ENCODE results near the gene GDA.

The GDA gene

DNA sequence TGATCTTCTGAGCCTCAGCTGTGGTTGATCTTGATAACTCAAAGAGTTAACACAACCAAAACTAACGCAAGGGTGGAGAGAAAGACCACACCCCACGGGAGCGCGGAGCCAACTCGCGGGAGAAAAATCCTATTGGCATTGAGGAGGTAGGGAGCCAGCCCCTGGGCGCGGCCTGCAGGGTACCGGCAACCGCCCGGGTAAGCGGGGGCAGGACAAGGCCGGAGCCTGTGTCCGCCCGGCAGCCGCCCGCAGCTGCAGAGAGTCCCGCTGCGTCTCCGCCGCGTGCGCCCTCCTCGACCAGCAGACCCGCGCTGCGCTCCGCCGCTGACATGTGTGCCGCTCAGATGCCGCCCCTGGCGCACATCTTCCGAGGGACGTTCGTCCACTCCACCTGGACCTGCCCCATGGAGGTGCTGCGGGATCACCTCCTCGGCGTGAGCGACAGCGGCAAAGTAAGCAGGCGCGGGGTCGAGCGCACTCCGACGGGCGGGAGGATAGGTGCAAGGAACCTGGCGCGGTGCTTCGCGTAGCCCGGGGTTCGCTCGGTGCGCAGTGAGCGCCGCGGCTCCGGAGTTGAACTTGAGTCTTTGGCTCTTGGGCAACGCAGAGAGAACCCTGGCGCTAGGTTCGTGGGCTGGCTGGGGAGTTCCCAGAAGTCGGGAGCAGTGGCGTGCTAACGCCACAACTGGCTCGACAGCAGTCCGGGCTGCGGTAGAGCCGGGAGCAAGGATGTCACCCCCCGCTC lies at the start of gene GDA:
Gene GDA, plus strand, starts transcription at position 210 of the 745 bp plus-strand sequence. Its CDS starts 120 bp downstream, at position 330.
- DNase-seq (ENCODE audit: low read depth in 4 of 4, low spot score in 1 of 4) = no peak

DNA sequence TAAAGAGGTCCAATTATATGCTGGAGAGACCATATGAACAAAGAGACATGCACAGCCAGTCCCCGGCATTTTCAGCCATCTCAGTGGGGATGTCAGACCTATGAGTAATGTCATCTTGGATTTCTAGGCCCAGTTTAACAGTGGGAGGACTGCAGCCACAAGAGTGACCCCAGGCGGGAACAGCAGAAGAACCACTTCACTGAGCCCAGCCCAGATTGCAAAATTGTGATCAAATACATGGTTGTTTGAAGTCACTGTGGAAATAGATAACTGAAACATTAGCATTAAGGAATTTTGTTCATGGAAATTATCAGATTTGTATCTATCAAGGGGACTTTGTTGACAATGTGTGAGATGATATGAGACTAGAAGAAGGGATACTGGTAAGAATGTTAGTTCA lies 46.7 kb upstream of the GDA start:
- DNase-seq (ENCODE audit: low read depth in 4 of 4, low spot score in 1 of 4) = no peak

DNA sequence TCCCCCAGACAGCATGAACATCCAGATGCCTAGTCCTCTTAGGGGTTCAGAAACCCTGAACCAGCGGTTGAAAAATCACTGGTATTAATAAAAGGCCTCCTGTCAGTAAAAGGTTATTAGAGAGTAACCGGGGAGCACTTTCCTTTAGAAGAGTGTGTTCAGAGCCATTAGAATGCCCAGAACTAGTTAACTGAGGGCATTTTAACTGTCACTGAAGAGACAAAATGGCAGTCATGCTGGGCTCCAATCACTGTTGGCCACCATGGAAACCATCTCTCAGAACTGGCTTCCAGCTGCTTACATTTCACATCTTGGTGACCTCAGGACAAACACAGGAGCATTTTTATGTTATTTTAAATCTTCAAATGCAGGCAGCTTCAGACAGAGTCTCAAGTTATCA lies 36.2 kb upstream of the GDA start:
- DNase-seq (ENCODE audit: low read depth in 4 of 4, low spot score in 1 of 4) = no peak

DNA sequence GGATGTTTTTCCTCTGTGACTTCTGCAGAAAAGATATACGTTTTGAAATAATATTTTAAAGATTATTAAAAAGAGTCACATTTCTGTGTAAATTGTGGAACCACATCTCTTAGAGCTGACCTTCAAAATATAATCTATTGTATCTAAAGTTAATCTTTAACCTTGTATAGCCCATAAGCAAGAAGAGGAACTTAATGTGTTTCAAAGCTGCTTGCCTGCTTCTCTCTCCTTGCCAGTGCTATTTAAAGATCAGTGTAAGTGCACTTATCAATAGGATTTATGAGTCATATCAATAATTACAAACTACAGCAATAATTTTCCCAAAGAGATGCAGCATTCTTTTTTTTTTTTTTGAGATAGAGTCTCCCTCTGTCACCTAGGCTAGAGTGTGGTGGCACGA lies 29.4 kb upstream of the GDA start:
- no peak for DNase-seq (ENCODE audit: low read depth in 4 of 4, low spot score in 1 of 4)

DNA sequence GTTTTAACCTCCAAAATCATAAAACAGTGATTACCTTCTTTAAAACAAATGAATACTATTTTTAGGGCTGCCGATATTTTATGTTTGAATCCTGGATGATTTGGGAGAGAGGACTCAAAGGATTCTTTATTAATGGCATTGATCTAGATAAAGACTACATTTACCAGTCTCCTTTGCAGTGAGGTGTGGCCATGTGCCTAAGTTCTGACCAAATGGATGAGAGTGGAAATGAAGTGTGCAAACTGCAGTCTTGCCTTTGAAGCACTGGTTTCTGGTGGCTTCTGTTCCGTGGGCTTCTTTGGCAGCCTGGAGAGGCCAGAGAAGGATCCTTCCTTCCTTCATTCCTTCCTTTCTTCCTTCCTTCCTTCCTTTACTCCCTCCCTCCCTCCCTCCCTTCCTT lies 24.3 kb upstream of the GDA start:
- no peak for DNase-seq (ENCODE audit: low read depth in 4 of 4, low spot score in 1 of 4)

DNA sequence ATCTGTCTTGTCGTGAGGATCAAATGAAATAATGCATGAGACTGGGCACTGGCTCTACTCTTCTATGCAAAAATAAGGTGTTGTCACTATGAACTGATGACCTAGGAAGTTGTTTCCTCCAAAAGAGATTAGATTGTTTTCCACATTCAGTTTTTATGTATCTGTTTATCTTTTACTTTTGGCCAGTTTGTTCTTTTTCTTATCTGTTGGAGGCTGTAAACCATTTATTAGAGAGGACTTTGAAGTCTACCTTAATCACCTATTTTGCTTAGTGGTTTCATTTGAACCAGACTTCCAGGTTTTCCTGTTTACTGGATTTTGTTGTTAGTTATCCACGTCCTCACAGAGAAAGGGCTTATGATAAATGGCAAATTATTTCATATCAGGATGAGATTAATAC lies 21.5 kb upstream of the GDA start:
- no peak for DNase-seq (ENCODE audit: low read depth in 4 of 4, low spot score in 1 of 4)

DNA sequence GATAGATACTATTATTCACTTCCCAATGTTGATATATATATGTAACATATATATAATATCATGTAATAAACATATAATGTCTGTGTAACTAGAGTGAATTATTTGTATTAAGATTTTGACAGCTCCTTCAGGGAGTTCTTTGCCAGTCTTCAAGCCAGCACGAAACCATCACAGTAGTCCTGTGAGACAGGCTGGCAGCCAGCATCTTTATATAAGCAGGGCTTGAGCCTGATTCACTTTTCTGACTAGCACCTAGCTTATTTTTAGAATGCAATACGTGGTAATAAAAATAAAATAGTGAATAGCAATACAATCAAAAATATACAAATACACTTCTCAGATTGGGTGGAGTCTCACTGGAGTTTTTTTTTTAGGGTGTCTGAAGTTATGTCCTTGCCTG lies 20.7 kb upstream of the GDA start:
- DNase-seq (ENCODE audit: low read depth in 4 of 4, low spot score in 1 of 4) = no peak

DNA sequence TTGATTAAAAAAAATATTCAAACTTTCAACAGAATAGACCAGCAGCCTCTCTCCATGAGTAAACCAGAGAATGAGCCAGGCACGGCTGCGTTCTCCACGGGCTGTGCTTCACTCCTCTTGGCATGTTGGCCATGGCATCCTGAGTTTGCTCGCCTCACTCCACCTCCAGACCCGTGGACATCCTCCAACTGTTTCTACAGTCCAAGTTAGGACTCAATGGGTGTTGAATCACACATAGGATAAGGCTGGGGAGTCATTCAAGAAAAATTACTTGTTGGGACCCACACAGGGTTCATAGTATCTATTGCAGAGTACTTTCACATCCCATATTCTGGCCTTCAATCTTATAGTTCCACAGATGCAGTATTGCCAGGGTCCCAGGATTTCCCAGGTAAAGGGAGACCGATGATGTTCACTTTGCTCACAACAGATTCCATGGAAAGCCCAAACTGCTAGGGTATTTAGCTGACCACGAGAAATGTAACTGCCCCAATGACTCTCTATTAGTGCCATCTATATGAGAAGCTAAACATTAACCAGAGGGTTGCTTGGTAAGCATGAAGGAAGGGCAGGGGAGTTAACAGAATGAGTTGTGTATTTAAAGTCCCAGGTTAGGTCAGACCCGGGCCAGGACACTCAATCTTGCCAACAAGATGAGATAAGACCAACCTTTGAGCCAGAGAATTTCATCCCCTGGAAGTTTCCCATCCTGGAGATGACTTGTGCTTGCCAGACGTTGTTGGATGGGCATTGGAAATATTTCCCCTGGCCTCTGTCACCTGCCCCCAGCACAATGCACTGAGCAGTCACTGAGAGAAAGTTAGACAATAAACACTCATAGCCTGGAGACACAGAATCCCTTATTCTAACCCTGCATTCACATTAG lies 19.7 kb upstream of the GDA start:
- no peak for DNase-seq (ENCODE audit: low read depth in 4 of 4, low spot score in 1 of 4)

DNA sequence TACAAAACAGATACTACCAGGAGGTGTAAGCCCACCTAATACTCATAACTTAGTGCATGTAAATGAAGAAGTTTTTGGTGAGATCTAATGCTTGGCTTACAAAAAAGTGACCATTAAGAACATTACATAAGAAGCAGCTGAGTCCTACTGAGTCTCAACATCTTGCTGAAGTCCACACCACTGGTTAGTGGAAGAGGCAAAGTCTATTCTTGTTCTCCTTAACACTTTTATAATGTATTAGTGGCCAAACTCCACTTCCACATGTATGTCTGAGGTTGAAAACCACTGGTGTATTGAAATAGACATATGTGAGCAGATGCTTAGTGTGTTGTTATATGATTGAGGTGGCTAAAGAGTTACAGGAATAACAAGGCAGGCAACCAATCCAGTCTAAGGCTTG lies 18.9 kb upstream of the GDA start:
- DNase-seq (ENCODE audit: low read depth in 4 of 4, low spot score in 1 of 4) = no peak

DNA sequence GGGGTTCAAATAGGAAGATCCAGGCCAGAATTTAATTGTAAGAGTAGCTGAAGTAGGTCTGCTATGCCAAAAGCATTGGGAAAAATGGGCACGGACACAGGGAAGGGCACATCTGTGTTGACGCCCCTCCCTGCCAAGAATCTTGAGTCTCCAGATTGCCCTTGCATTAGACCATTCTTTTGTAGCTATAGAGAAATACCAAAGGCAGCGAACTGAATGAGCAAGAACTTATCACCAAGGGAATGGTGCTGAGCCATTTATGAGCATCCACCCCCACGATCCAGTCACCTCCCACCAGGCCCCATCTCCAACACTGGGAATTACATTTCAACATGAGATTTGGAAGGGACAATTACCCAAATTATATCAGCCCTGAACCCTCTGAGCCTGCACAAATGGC lies 18.0 kb upstream of the GDA start:
- DNase-seq (ENCODE audit: low read depth in 4 of 4, low spot score in 1 of 4) = no peak

DNA sequence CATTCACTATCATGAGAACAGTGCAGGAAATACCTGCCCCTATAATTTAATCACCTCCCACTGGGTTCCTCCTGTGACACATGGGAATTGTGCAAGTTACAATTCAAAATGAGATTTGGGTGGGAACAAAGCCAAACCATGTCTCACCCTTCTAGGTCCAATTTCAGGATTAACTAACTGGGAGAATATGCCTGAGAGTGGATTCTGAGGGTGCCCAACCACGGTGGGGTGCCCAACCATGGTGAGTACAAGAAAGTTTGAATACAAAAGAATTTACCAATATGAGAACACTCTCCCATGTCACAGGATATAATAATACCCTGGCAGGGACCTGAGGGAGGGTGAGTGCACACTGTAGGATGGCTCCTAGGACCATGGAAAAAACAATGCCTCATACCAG lies 17.2 kb upstream of the GDA start:
- no peak for DNase-seq (ENCODE audit: low read depth in 4 of 4, low spot score in 1 of 4)

DNA sequence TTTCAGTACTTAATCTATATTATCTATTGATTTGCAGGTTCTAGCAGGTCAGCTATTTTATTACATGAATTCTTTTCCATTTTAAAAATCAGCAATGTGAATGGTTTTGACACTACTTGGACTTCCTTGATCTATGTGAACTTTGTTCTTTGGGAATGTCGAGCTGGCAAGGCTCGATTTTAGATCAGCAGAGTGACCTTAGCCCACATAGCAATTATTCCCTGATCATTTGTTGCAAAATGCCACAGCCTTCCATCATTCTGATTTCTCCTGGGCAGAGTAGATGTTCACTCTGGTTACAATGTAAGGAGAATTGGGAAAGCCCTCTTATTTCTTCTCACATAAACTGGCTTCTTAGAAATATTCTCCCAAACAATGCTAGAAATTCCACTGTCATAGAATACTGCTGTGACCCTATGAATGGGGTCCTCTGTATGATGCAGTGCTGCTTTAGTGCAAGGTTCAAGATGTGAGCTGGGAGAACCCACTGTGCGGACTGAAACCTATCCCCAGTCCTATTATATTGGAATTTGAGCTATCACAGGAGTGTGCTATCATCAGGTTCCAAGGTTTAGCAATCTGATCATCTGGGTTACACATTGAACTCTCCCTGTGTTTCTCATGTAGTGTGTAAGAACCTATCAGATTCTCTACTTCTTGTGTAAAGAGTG lies 15.7 kb upstream of the GDA start:
- no peak for DNase-seq (ENCODE audit: low read depth in 4 of 4, low spot score in 1 of 4)

DNA sequence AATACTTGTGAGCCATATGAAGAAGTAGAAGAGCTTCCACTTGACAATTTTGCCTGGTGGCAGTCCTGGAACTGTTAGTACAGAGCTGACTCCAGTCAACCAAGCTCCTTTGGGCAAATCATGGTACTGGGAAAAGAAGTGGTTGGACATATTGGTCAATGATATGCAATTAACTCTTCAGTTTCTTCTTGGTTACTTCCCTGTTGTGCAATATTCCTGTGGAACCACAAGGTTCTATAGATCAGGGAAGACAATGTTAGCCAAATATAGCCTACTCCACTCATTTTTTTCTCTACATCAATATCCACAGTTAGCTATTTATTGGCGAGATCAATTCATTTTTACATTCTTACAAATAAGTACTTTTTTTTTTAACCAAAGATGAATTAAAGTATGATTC lies 14.4 kb upstream of the GDA start:
- no peak for DNase-seq (ENCODE audit: low read depth in 4 of 4, low spot score in 1 of 4)

DNA sequence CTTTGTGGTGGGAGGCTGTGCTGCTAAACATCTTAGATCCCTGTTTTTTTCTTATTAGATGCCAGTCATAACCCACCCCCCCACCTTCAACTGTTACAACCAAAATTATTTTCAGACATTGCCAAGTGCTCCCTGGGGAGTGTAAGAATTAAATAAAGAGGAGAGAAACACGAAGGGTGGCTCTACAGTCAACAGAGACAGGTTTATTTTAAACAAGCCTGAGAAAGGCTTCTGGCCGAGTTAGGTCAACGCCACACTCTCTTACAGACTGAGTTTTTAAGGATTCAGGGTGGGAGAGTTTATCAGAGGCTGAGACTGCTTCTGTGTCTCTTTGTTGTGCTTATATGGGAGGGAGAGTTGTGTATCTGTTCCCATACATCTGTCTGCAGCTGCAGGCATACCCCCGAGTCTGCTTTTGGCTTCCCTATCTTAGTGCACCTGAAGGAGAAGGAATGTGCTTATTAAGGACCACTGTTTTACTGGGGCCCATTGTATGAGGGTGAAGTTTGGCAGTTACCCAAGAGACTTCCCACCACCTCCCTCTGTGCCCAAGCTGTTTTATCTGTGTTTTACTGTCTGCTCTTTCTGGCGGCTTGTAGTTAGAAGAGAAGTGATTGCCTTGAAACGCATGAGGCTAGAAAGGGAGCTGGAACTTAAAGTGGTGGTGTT lies 11.4 kb upstream of the GDA start:
- DNase-seq (ENCODE audit: low read depth in 4 of 4, low spot score in 1 of 4) = no peak

DNA sequence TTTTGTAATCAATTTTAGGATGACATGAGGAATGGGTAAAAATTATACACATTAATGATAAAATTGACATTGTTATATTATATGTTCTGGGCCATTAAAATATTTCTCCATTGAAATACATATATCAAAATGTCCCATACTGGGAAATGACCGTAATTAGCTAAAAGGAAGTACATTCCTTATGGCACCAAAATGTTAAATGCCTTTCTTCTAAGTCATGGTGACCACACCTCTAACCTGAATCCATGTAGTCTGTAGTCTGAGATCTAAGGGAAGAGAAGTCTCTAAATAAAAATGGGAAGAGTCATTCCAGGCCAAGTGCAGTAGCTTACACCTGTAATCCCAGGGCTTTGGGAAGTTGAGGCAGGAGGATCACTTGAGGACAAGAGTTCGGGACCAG lies 10.0 kb upstream of the GDA start:
- DNase-seq (ENCODE audit: low read depth in 4 of 4, low spot score in 1 of 4) = no peak

DNA sequence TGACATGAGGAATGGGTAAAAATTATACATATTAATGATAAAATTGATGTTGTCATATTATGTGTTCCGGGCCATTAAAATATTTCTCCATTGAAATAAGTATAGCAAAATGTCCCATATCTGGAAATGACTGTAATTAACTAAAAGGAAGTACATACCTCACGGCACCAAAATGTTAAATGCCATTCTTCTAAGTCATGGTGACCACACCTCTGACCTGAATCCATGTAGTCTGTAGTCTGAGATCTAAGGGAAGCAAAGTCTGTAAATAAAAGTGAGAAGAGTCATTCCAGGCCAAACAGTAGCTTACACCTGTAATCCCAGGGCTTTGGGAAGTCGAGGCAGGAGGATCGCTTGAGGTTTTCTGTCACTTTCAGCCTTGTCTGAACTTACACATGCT lies 8.7 kb upstream of the GDA start:
- no peak for DNase-seq (ENCODE audit: low read depth in 4 of 4, low spot score in 1 of 4)

DNA sequence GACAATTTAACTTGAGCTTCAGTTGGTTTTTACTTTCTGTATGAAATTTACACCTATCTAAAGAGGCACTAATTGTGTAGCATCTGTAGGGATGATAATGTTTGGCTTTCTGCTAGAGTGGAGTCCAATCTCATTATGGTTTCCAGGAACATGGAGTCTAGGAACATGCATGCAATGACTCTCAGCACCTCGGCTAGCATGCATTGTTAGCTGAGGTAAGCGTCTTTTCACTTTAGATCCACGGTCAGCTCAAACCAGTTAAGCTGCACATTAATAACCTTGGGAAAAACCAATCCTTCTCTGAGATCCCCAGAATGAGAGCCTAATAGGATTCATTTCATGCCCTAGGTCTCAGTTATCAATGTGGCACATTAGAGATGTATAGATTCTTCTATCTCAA lies 7.8 kb upstream of the GDA start:
- DNase-seq (ENCODE audit: low read depth in 4 of 4, low spot score in 1 of 4) = no peak

DNA sequence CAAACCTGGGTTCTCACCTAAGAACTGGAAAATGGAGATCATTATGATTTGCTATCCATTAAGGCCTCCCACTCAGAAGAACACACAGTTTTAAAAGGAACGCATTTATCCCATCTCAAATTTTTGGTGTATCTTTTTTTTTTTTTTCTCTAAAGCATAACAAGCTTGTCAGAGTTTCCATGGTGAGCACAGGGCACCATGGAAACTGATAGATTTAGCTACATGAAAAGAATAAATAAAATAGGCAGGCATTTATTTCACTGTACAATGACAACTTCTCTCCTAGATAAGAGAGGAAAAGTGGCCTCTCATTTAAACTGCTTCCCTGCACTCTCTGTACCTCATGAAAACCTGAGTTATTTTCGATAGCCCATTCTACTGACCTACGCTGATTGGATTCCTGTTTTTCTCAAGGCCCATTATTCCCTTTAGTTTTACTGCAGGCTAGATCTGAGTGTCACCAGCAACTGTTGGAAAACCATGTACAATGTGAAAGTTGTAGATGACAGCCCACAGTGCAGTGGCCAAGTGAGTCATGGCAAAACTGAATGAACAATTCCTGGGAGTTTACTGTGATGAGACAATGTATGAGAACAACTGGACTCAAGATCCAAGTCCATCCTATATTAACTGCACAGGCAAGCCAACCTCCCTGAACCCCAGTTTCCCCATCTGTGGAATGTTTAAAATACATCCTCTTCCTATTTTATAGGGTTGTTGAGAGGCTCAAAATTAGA lies 4.3 kb upstream of the GDA start:
- no peak for DNase-seq (ENCODE audit: low read depth in 4 of 4, low spot score in 1 of 4)

DNA sequence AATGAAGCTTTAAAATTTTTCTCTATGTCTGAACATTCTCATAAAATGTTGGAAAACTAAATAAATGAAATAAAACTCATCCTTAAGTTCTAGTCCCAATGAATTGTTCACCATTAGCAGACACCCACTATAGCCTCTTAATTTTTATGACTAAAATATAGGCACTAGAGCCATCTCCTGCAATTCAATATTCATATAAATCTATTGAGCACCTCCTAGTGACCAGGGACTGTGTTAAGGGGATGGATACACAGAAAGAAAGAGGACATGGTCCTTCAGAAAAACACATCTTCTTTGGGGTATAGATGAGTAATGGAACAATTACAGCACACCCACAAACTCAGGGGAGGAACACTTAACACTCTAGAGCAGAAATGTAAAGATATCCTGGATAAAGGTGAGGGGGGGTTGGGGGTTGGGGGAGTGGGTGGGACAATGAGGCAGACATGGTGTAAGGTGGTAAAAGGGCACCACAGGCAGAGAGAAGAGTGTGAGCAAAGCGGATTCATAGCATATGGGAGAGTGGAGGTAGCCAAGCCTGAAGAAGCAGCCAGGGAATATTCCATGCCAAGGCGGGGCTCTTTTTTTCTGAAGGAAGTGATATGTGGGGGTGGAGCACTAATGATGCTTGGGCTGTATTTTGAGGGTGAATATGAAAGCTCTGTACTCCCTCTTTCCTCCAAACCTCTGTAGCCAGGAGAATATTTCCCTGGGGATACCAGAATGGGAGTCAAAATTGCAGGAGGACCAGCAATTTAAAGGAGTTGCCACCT lies 3.3 kb upstream of the GDA start:
- DNase-seq (ENCODE audit: low read depth in 4 of 4, low spot score in 1 of 4) = no peak

DNA sequence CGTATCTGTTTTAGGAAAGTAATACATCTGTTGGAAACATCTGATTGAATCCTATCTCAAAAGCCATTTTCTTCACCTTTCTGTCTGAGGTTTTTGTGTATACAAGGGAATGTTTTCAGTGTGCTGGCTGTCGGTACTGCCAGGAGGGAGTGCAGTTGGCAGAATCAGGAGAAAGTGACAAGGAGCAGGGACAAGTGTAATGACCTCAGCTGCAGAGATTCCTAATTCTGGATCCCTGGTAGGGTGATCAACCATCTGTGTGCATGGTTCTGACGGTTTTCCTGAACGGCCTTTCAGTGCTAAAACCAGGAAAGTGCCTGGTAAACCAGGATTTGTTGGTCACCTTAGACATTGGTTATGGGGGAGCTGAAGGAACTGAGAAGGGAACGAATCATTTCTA lies 1.6 kb upstream of the GDA start:
- DNase-seq (ENCODE audit: low read depth in 4 of 4, low spot score in 1 of 4) = no peak

All from stimulated activated CD4-positive, alpha-beta T cell treated with anti-CD3 and anti-CD28 coated beads, Interleukin-1b, Interleukin-23, amount 100 ng/mL, for 24 hours (primary cell).